Neural progenitor cell (in vitro differentiated cells): ENCODE data around the gene TAB2.

Experiments used
- CTCF ChIP-seq: fragments of 200-600 bp; sonication (generic); IDR thresholded peaks from 2 replicates; pipeline ENCODE4 v1.5.1; 2017; ENCODE audit warnings: antibody characterized with exemption, mild to moderate bottlenecking
- EZH2 ChIP-seq: fragments of 200-600 bp; sonication (generic); IDR thresholded peaks from 2 replicates; pipeline ENCODE4 v1.6.1; 2017; ENCODE audit warnings: antibody characterized with exemption, mild to moderate bottlenecking, moderate library complexity
- EZH2phosphoT487 ChIP-seq: fragments of 200-600 bp; sonication (generic); IDR thresholded peaks from 2 replicates; pipeline ENCODE4 v1.6.1; 2017; ENCODE audit warnings: antibody characterized with exemption

- TF ChIP-seq CTCF (no peak), EZH2 (no peak), EZH2phosphoT487 (no peak)
Observed at GRCh38 chr6:149271348-149272340, 45.9 kb upstream of the TAB2 start.
